SW 1271 (cell line): ENCODE measurements around the gene ARHGAP10.

ENCODE experiments used
- DNase-seq, 2 experiments: peaks; one replicate each; lab custom pipeline; 2025; lab: John Stamatoyannopoulos, UW

ARHGAP10 gene

DNA sequence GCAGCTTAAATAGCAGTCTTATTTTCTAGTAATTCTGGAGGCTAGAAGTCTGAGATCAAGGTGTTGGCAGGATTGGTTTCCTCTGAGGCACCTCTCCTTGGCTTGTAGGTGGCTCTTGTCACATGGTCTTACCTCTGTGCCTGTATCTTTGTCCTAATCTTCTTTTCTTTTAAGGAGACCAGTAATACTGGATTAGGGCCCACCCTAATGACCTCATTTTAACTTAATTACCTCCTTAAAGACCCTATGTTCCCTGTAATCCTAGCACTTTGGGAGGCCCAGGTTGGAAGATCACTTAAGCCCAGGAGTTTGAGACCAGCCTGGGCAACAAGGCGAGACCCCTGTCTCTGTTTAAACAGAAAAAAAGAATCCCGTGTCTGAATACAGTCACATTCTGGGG is 38.9 kb downstream of the ARHGAP10 start:
- DNase-seq: no peak

DNA sequence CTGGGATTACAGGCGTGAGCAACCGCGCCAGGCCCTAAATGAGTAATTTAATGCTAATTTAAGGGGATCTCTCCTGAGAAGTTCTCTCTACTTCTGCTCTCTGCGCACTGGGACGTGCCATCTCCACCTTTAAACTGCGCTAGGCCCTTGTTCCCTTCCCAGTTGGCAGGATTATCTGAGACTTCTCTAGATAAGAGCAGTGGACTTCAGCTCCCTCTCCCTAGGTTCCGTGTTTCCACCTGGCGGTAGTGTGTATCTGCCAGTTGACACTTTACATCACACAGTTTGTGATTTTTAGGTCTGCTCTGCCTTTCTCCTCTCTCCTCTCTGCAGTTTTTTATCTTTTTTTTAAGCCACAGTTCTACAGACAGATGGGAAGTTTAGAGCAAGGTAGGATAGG is 40.2 kb downstream of the ARHGAP10 start:
- DNase-seq: no peak

DNA sequence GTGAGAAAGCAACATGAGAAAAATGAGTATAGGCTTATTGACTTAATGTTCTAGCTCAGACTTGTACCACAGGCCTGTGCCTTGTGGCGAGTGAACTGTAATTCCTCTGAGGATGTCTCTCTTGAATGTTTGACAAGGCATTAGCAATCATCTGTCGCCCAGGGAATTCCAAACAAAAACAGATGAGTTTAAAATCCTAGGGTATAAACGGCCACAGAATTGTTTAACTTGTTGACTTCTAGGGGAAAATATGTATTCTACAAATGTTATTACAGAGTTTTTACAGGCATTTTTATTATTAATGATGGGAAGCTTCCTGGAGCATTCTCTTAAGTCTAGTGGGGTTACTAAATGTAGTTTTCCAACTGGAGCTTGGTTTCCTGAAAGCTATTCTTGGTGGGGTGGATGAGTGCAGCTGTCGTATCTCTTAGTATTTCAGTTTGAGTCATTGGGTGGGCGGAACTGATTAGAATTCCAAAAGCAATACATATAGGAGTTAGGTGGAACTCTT is 40.6 kb downstream of the ARHGAP10 start:
- no peak for DNase-seq

DNA sequence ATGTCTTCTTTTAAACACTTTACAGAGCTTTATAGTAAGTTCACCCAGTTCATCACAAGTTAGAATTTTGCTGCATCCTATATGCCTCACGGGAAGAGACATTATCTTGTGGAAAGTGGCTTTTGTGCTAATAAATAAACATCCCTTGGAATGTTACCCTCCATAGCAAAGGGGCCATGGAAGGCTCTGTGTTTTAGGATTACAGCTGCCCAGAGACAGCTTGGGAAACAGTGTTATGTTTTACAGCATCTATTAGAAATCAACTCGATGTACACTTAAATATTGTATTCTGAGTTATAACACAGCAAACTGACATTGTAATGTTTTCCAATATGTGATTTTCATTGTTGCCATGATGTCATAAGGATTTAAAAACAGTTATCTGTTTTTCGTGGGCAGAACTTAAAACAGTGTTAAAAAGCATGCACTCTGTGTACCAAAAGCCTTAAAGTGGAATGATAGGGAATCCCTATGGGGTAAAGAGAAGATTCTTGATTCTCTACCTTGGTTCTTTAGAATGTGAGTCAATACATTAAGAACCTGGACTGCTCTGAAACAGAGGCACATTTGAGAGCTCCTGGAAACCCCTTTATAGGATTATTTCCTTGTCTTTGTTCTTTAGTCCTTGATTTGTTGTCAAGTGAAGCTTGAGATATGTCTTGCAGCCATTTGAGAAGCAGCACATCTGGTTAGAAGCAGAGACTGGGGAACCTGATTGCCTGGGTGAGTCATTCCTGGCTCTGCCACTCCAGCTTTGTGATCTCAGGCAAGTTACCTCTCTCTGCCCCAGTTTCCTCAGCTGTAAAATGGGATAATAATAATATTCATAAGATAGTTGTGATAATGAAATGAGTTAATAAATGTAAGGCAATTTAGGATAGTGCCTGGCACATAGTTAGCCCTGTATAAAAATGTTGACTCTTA is 41.6 kb downstream of the ARHGAP10 start:
- DNase-seq: no peak

DNA sequence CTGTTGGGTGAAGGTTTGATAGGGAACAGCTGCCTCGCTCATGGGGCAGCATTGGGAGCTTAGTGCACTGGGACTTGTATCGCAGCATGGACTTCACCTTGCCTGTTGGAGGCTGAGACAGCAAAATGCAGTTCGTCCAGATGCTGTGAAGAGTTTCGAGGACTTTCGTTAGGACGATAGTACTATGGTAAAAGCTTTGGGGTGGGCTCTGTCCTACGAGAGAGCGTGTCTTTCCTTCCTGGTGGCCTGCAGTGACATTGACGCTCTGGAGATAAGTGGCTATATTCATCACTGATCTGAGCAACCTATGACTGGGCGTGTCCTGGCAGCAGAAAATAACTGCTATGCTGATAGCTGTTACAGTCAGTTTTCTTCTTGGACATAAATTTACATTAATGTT is 44.8 kb downstream of the ARHGAP10 start:
- DNase-seq: no peak

DNA sequence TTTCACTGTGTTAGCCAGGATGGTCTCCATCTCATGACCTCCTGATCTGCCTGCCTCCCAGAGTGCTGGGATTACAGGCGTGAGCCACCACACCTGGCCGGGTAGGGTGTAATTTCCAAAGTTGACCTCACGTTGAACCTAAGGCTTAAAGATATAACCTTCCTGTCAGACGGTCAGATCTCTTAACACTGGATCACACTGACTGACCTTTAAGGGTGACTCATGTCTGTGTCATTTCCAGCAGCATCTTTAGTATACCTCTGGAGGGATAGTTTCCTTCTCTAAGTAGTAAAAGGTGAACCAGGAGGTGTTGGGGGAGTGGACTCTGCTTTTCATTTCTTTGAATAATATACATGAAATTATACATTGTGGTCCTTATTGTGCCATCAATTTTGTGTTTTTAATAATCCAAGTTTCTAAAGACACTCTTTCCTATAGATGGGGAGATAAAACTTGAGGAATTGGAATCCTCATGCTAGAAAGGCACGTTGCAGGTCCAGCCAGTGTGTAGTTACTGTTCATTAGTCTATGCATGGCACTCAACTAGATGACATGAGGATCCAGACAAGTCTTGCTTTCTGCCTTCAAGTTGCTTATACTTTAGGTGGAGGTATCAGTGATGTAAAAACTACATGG is 45.7 kb downstream of the ARHGAP10 start:
- DNase-seq: peak; percentile 1 to 45

DNA sequence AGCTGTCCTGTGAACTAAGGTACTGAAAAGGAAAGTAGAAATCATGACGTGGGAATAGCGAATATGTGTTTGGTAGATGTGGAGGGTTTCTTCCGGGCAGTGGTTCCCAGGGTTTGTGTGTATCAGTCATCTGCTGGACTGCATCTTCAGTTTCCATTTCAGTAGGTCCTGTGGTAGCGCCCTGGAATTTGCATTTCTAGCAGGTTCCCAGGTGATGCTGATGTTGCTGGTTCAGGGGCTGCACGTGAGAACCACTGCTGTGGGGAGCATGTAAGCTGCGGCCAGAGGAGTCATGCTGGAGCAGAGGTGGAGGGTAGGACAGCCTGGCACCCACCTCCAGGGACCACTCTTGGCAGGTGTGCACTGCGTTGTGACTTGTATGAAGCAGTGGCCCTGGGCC is 47.1 kb downstream of the ARHGAP10 start:
- no peak for DNase-seq

DNA sequence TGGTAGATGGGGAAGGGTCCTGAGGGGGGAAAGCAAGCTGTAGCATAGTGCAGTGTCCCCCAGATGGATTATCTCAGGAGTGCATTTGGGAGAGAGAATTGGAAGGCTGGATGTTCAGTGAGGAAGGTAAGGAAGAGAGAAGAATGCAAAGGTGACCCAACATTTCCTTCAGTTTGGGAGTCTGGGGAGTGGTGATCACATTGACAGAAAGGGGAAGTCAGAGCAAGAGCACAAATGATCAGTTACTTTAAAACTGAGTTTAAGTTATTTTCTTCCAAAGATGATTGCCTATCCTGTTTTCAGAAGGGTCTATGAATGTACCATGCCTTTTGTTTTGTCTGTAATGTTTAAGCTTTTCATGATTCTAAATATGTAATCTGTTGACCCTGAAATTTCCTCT is 47.6 kb downstream of the ARHGAP10 start:
- DNase-seq: no peak

DNA sequence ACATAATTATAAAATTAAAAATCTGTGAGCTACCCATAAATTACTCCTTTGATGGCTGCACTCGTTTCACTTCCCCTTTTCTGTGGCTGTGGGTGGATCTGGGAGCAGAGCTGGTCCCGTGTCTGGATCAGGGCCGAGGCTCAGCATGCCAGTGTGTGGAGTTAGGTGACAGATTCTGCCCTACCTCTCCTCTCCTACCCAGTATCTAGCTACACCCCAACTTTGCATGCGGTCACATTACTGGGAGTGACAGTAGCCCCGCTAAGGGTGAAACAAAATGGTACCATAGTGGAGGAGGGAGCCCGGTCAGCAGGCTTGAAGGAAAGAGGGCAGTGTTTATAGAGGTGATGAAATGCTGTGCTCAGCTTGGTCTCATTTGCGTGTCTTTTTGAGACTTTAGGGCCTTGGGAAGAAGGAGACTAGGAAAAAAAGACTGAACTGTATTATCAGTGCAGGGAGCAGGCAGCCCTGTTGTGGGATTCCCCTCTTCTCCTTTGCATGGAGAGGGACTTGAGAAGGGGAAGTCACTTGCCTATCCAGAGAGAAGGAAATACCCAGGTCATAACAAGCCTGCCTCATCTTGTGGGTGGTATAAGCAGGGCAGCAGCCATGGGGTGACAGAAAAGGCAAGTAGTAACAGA is 48.4 kb downstream of the ARHGAP10 start:
- no peak for DNase-seq

DNA sequence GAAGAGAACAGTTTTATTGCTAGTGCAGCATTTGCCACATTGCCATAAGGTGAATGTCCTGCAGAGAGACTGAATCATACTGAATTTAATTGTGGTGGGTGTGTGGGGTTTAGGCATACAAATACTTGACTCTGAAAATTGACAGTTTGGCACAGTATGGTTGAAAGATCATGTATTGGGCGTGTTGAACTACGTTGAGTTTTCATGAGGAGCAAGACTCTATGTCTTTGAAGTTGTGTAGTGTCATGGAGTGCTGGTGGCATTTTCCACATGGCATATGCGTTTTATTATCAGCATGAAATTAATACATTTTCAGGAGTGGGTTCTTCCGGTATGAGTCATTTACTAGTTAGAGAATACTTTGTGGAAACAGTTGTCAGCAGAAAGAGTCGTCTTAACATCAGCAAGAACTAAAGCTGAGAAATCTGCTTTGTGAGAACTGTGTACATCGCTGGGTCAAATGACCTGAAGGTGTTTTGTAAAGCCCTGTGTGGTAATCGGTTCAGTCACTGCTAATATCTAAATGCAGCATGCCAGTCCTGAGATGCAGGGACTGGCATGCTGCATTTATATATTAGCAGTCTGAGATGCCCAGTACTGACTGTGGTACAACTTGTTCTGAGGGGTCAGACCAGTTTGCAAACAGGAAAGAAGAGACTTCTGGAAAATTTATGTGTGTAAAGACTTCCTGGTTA is 50.3 kb downstream of the ARHGAP10 start:
- DNase-seq: no peak

DNA sequence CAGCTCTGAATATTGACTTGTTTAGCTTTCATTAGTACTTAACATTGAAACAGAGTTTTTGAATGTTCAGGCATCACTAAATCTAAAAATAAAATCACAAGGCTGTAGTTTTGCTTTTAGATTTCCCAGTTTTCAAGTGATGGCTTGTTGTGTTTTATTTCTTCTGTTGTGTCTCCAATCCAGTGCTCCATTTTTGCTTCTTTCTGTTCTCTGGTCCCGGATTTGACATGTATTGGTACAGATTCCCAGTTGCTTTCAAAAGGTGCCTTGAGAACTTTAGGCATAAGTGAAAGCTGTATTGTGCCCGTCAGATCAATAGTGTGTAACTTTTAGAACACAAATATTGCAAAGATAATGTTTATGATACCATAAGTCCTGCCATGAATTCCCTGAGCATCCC is 53.2 kb downstream of the ARHGAP10 start:
- DNase-seq: no peak

DNA sequence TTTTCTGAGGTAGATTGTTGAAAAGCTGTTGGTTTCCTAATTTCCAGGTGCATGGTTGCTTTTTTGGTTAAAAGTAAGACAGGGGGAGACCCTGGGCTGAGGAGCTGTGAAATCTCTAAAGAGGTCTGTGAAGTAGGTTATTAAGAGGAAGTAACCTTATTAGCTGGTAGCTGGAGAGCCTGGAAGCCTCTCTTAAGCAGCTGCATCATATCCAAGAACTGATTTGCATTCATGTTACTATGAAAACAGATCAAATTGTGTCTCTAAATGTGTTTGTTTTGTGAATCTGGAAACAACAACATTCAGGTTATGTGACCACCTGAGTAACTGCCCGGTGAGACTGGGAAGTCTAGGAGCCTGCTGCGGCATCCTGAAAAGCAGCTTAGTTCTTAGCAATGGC is 54.1 kb downstream of the ARHGAP10 start:
- no peak for DNase-seq

DNA sequence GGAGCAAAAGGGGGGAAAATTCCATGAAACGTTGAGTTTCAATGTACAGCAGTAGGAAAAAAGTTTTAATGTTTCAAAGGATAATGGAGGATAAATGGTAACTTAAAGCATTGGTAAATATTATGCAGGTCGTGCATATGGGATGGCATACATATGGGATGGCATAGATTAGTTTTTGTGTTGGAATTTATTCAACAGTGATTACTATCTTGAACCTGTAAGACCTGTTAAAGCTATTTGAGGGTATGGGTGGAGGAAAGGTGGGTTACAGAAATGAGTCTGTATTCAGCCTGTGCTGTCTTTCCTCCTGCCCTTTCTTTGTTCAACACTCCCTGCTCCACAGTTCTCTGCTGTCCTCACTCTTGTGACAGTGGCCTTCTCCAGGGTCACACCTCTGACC is 54.6 kb downstream of the ARHGAP10 start:
- no peak for DNase-seq

DNA sequence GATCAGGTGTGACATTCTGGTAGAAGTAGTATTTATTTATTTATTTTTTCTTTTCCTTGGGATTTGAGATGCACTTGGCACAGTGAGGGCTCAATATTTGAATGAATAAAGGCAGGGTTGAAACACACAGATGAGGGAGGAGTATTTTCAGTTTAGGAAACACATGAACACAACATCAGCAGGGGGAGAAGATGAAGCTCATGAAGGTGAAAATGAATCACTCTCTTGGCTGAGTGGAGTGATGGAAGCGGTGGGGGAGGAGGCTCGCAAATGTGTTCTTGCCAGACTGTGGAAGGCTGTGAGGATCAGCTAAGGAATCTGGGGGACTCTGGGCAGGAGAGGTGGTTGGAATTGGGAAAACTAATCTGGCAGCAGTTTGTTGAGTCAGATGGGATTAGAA is 55.3 kb downstream of the ARHGAP10 start:
- DNase-seq: no peak

DNA sequence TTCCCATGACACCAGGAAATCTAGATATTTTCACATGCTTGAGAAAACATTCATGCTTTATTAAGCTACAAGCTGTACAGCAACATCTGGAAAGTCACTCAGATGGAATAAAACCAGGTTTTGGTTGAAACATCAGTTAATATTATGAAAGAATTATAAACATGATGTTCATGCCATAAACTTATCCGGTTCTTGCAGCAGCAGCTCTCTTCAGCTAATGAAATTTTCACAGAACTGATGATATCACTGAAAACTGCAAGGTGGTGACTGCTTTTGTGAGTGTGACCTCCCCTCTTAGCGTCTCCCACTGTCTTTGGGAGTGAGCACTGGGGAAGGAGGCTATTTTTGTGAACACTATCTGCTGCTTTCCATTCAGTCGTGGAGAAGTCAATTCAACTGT is 56.9 kb downstream of the ARHGAP10 start:
- DNase-seq: no peak

DNA sequence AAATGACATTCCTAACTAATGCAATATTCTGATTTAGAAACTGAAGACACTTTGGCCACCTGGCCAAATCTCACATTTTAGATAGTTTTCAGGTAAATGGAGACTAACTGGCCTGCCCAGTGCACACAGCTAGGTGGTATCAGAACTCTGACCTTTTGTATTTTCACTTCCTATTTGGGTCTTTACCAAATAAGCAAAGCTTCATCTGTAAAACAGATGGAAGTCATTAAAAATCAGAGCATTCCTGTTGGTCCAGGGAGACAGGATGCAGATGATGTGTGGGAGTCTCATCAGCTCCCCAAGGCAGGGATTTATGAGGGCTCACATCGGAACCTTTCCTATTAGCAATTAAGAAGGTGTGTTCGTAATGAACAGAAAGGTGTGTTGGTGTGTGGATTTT is 57.7 kb downstream of the ARHGAP10 start:
- no peak for DNase-seq

DNA sequence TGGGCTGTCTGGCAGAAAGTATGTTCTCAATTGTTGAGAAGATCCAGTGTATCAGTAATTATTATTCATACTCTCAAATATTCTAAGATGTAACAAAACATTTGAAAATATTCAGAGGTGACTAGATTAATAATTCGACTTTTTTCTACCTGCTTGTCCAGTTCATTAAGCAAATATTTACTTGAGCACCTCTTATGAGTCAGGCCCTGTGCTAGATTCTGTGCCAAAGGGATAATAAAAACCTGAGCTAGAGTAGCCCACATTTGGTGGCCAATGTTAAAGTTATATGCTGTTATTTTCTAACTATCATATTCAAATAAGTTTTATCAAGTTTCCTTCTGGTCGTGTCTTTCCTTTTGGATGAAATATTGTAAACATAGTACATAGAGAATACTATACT is 58.5 kb downstream of the ARHGAP10 start:
- no peak for DNase-seq

DNA sequence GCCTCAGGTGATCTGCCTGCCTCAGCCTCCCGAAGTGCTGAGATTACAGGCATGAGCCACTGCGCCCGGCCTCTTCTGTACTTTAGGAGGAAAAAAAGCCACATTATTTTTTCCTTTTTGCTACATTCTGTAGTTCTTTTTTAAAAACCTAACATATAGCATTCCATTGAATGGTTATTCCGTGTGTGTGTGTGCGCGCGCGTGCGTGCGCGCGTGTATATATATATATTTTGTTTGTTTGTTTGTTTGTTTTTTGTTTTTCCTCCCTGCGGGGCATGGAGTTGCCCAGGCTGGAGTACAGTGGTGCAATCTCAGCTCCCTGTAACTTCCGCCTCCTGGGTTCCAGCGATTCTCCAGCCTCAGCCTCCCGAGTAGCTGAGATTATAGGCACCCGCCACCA is 59.5 kb downstream of the ARHGAP10 start:
- no peak for DNase-seq

DNA sequence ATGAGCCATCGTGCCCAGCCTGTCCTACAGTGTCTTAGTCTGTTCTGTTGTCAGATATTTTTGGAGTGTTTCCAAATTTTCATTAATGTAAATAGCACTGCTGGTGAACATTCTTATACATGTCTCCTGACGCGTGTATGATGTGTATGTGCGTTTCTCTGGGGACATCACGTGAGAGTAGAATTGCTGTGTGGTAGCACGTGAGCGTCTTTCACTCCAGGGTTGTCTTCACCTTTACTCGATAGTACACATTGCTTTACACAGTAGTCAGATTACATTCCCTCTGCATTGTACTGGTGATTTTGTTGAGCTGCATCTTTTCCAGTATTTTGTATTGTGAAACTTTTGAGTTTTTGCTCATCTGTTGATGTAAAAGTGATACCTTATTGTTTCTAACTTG is 60.0 kb downstream of the ARHGAP10 start:
- DNase-seq: no peak

DNA sequence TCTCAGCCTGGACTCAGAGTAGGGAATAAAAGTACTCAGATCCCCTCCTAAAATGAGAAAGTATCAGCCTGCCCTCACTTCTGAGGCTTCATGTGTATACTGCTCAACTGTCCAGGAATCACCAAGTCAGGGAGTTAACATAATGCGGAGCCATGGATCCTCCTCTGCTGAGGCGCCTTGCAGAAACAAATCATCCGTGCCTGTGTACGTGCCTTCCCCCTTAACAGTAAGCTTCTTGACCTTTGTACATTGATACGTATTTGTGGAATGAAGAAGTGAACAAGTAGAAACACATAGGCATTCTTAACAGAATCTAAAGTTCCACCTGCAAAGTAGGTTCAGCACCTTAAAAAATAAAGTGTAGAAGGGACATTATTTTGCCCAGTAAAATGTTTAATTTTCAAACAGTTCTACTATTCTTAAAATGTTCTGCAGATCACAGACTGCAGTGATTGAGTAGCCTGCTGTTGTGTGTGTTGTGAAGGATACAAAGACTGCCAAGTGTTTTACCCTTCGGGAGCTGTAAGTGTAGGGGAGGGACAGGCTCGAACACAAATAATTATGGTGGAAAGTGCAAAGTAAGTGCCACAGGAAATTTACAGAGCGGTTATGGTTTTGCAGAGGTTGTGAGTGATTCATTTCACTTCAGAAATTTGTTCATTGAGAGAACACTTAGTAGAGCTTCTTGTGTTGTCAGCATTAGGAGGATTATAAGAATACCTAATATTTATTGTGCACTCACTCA is 61.9 kb downstream of the ARHGAP10 start:
- no peak for DNase-seq

DNA sequence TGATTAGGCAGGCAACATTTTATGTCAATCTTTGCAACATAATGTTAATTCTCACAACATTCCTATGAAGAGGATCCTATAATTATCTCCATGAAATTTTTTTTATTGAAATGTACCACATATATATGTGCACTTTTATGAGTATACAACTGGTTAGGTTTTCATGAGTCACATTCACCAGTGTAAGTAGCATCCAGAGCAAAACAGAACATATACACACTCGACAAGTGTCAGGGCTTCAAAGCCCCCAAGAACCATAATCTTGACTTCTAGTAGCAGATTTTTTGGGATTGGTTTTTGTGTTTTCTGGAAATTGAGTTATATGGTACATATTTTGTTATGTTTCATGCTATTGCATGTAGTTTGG is 62.4 kb downstream of the ARHGAP10 start:
- DNase-seq: no peak
